ENCODE measurements around the gene FAIM. TPM values are rescaled to one million over a fixed set of nuclear protein-coding genes. Genes with fewer than 3 reads are reported as not detected.
A peak's percentile ranks its signal among the peaks of the same experiment; 100 is the strongest.
"Not testable (repeated sequence)": the region's sequence is repeated elsewhere in the genome, so short reads cannot be mapped to it uniquely, and the experiment has no call there.

Gene FAIM
- total RNA-seq, 1 donor from 2014 or later, result 11.0 TPM

GRCh38 chr3:138588445-138588844, 20.1 kb upstream of the FAIM start:
- Mint-ChIP-seq H3K9me3 (no peaks in the 10 kb centered on the region), H3K4me1 (ENCODE audit: unreplicated experiment) (peaks cover 6% of the 10 kb centered on the region), H3K27ac (no peak overlapping the region), H3K27me3 (no peaks in the 10 kb centered on the region), H3K4me3 (no peak overlapping the region), H3K36me3 (peaks cover 34% of the 10 kb centered on the region)
- TF ChIP-seq, protein P1, sequence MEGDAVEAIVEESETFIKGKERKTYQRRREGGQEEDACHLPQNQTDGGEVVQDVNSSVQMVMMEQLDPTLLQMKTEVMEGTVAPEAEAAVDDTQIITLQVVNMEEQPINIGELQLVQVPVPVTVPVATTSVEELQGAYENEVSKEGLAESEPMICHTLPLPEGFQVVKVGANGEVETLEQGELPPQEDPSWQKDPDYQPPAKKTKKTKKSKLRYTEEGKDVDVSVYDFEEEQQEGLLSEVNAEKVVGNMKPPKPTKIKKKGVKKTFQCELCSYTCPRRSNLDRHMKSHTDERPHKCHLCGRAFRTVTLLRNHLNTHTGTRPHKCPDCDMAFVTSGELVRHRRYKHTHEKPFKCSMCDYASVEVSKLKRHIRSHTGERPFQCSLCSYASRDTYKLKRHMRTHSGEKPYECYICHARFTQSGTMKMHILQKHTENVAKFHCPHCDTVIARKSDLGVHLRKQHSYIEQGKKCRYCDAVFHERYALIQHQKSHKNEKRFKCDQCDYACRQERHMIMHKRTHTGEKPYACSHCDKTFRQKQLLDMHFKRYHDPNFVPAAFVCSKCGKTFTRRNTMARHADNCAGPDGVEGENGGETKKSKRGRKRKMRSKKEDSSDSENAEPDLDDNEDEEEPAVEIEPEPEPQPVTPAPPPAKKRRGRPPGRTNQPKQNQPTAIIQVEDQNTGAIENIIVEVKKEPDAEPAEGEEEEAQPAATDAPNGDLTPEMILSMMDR (conservative IDR thresholded peaks at IDR 0.05), result no peak
- no peak for DNase-seq (ENCODE audit: extremely low spot score, unreplicated experiment)

DNA sequence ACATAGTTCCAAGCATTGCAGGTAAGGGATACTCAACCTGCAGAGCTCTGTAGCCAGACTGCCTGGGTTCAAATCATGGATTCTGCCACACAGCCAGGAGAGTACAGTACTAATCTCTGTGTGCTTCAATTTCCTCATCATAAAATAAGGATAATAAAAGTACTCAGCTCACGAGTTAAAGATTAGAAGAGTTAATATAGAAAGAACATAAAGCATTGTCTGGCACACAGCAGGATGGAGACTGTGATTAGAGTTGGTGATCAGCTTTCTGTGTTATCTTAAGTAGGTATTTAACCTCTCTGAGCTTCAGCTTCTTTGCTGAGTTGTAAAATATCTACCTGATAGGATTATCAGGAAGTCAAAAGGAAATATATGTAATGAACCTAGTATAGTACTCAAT, 17.2 kb upstream of the FAIM start:
- Mint-ChIP-seq H3K27me3 (no peaks in the 10 kb centered on the region), H3K4me1 (ENCODE audit: unreplicated experiment) (peaks cover 6% of the 10 kb centered on the region), H3K4me3 (no peak overlapping the region), H3K27ac (no peak overlapping the region), H3K36me3 (peaks cover 12% of the 10 kb centered on the region), H3K9me3 (no peaks in the 10 kb centered on the region)
- TF ChIP-seq, protein P1 (conservative IDR thresholded peaks at IDR 0.05), result no peak
- no peak for DNase-seq (ENCODE audit: extremely low spot score, unreplicated experiment)

DNA sequence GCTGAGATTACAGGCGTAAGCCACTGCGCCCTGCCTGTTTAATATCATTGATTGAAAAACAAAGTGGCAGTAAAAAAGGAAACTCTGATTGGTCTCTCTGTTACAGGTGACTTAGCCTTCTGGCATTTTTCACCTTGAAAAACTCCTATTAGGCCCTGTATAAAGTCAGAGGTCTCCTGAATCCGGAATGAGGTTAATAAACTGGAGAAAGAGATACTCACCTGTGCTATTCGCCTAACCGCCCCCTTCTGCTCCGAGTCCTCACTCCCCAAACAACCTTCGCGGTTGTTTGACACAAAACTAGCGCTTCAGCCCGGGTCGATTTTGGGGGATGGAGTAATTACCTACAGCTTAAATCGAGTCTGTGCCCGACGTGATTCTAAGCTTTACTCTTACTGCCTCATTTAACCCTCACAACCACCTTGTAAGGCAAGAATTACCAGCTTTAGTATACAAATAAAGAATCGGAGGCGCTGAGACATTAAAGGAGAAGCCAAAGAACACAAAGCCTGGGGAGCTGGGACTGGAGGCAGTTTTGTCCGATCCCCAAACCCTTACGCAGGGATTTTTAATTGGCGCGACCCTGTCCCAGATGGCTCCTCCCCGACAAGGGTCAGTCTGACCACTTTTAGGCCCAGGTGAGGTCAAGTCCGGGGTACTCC, 15.0 kb upstream of the FAIM start:
- Mint-ChIP-seq H3K27ac (peak overlapping the region; percentile 99), H3K36me3 (peaks cover 3% of the 10 kb centered on the region), H3K4me1 (ENCODE audit: unreplicated experiment) (peaks cover 6% of the 10 kb centered on the region), H3K4me3 (peak overlapping the region; percentile 97), H3K27me3 (no peaks in the 10 kb centered on the region), H3K9me3 (no peaks in the 10 kb centered on the region)
- TF ChIP-seq, protein P1 (conservative IDR thresholded peaks at IDR 0.05), result no peak
- DNase-seq (ENCODE audit: extremely low spot score, unreplicated experiment), result no peak

DNA sequence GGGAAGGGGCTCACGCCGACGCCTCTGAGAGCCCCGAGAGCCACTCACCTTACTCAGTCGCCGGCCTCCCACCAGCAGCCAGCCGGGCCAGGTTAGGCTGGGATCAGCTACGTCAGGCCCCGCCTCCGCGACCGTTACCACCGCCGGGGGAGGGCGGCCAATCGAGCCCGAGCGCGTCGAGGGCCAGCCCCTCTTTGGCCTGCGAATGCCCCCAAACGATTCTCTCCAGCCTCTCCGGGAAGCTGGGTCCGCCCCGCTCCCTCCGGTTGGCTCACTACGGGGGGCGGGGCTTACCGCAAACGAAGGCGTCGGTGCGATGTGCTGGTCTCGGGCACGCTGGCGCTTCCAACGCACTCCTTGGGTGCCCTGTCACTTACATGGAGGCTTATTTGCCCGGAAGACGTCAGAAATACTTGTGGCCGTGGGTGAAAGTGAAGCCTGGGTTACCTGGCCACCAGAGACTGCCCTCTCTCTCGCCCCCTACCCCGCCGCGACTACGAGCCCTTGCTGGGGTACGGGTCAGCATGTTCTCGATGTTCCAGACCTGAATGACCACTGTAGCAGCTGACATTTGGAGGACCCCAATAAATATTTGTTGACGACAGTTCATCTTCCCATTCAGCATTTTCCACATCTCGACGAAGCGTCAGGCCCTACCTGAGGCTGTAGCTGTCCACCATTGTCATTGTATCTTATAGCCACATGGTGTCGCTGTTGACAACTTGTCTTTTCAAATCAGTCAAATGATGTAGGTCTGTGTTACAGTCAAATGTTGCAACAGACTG, 14.2 kb upstream of the FAIM start, which contains the start of gene CEP70:
Gene CEP70 (minus strand): TSS at position 111 of the 785 bp plus-strand sequence. CDS start 21,333 bp downstream, outside the sequence.
- Mint-ChIP-seq H3K9me3 (no peaks in the 10 kb centered on the region), H3K36me3 (no peaks in the 10 kb centered on the region), H3K4me1 (ENCODE audit: unreplicated experiment) (peaks cover 6% of the 10 kb centered on the region), H3K27ac (peak within 1 kb of the TSS; percentile 99), H3K4me3 (peak within 1 kb of the TSS; percentile 97), H3K27me3 (no peaks in the 10 kb centered on the region)
- DNase-seq (ENCODE audit: extremely low spot score, unreplicated experiment), result peak; percentile 94
- TF ChIP-seq, protein P1 (conservative IDR thresholded peaks at IDR 0.05), result peak; percentile 99

DNA sequence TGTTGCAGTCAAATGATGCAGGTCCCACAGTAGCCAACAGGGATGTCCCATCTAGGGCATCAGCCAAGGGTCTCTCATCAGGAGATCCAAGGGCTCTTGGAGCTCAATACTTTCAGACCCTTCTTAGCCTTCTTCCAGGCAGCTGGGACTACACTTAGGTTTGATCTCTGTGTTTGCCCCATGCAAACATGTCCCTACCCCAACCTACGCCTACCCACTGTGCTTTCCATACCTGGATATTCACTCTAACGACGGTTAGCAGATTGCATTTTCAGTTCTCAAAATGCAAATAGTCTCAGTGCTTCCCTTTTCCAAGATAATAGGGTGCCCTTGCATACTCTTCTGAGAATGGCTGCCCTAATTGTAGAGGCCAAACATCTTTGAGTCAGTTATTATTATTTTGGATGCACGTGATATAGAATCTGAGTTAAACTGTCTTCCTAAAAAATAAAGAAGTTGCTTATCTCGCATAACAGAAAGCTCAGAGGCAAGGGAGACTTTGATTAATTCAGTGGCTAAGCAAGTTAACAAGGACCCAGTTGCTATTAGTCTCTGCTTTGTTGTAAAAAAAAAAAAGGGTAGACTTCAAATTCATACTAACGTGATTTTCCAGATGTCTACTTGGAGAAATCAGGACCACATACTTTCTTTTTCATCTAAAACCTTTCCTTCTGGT, 13.5 kb upstream of the FAIM start:
- peak overlapping the region; percentile 99 for H3K27ac Mint-ChIP-seq
- TF ChIP-seq, protein P1 (conservative IDR thresholded peaks at IDR 0.05), result peak; percentile 10

DNA sequence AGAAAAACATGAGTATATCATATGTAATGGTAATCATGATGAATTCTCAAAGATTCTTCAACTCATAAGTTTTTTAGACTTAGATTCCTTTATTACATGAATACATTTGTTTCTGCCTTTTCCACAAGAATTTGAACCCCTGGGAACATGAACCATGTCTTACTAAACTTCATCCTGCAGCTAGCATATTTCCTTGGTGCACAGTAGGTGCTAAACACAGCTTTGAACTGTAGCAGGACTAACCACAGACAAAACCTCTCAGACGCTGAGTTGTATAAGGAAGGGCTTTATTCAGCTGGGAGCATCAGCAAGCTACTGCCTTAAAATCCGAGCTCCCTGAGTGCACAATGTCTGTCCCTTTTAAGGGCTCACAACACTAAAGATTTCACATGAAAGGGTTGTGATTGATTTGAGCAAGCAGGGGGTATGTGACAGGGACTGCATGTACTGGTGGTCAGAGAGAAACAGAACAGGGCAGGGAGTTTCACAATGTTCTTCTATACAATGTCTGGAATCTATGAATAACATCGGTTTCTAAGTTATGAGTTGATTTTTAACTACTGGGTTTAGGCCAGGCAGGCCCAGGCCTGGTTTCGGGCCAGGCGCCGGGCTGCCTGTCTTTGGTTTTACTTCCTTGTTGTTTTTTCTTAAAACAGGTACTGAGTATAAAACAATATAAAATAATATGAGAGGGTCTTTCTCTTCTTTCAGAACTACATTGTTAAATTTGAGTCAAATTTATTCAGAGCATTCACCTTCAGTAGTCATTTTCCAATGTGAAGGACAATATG, 11.2 kb upstream of the FAIM start:
- not testable (repeated sequence) for H3K27me3 Mint-ChIP-seq; DNase-seq (ENCODE audit: extremely low spot score, unreplicated experiment); H3K9me3 Mint-ChIP-seq; H3K4me3 Mint-ChIP-seq; H3K4me1 Mint-ChIP-seq (ENCODE audit: unreplicated experiment); H3K36me3 Mint-ChIP-seq; H3K27ac Mint-ChIP-seq

More for the DNA sequence above, 13.5 kb upstream of the FAIM start:
- no peaks in the 10 kb centered on the region for H3K27me3 Mint-ChIP-seq
- no peak for DNase-seq (ENCODE audit: extremely low spot score, unreplicated experiment)
- peak overlapping the region; percentile 97 for H3K4me3 Mint-ChIP-seq
- H3K36me3 Mint-ChIP-seq, result no peaks in the 10 kb centered on the region
- peaks cover 6% of the 10 kb centered on the region for H3K4me1 Mint-ChIP-seq (ENCODE audit: unreplicated experiment)
- no peaks in the 10 kb centered on the region for H3K9me3 Mint-ChIP-seq
